ENCODE results near the gene LIN28B. TPM values are rescaled to one million over a fixed set of nuclear protein-coding genes. Genes with fewer than 3 reads are reported as not detected.

The LIN28B gene
- total RNA-seq, 5 donors from 2014 or later (not counting 1 experiment from before 2014, with no cell fraction given), result 0.20 to 0.41 (median 0.22) TPM; not detected in 2

DNA sequence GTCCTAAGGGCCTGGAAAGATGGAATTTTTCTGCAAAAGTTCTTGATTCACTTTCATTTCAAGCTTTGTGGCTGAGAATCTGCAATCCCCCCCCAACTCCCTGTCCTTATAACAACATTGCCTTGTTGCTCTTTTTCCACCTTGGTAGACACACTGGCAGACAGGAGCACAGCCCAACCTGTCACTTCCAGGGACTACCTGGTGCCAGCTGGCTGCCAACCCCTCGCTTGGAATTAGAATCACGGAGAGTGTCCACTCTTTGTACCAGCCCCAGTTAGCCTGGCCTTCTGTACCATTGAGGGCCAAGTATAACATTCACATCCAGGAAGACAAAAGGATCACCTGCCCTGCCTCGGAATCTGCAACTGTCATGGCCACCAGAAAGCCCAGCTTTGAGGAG is 148.2 kb downstream of the LIN28B start:
- no peaks in the 10 kb centered on the region for H3K36me3 Mint-ChIP-seq
- ATAC-seq (replicated peaks in 1 of 4), result no peak
- no peaks in the 10 kb centered on the region for H3K4me1 ChIP-seq (ENCODE audit: control insufficient read depth in 1 of 2, extremely low read depth in 1 of 2, insufficient read depth in 2 of 2, low read length in 2 of 2)
- no peak overlapping the region for H3K27ac Mint-ChIP-seq
- H3K9me3 Mint-ChIP-seq, result no peaks in the 10 kb centered on the region
- ChIA-PET POLR2A (interaction anchor here in 1 of 2 donors (0.6 kb wide), 1 partner anchor 328 kb away, joined by 3 read pairs; no protein-coding TSS in a partner anchor), CTCF (interaction anchor here in 1 of 2 donors (1.4 kb wide), 1 partner anchor 17 kb away, joined by 3 read pairs; no protein-coding TSS in a partner anchor)
- no peaks in the 10 kb centered on the region for H3K36me3 ChIP-seq (ENCODE audit: control insufficient read depth in 2 of 2, extremely low read depth in 1 of 2, insufficient read depth in 1 of 2, low read length in 1 of 2)
- H3K4me3 Mint-ChIP-seq, result no peak overlapping the region
- no peak overlapping the region for H3K4me3 ChIP-seq (ENCODE audit: control insufficient read depth in 1 of 2, extremely low read depth in 1 of 2, low read length in 1 of 2)
- peaks cover 0 to 9% of the 10 kb centered on the region in 2 experiments for H3K27me3 ChIP-seq (replicated peaks in 1 of 2; ENCODE audit: control insufficient read depth in 2 of 2, extremely low read depth in 1 of 2, insufficient read depth in 2 of 2, low read length in 1 of 2)
- DNase-seq, result no peak
- no peaks in the 10 kb centered on the region for H3K9me3 ChIP-seq
- no peak overlapping the region for H3K27ac ChIP-seq (ENCODE audit: low read length)
- WGBS (ENCODE audit: insufficient coverage), result 100% methylated on average over 2 of the region's 3 CpGs
- H3K4me1 Mint-ChIP-seq, result no peaks in the 10 kb centered on the region
- H3K27me3 Mint-ChIP-seq, result peaks cover 11 to 30% of the 10 kb centered on the region in 2 donors

DNA sequence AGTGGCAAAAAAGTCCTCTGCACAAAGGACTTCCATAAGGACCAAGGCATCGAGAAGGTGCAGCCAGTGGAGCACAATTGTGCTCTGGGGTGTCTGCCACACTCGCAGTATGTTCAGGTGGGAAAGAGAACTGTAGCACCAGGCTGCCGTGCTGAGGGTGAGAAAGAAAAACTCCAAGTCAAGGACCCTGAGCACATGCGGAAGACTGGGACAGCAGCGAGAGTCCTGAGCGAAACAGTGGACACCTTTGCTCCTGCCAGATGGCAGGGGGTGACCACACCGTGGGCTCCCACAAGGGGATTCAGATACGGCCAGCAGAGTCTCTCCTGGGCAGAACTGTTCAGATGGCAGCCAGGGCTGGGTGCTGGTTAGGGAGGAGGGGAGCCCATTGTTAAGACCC is 149.4 kb downstream of the LIN28B start:
- ATAC-seq (replicated peaks in 1 of 4) (no peak), DNase-seq (no peak)
- no peak overlapping the region for H3K27ac ChIP-seq (ENCODE audit: low read length)
- H3K4me3 Mint-ChIP-seq, result no peak overlapping the region
- H3K4me3 ChIP-seq (ENCODE audit: control insufficient read depth in 1 of 2, extremely low read depth in 1 of 2, low read length in 1 of 2), result no peak overlapping the region
- H3K27ac Mint-ChIP-seq, result no peak overlapping the region
- peaks cover 11 to 30% of the 10 kb centered on the region in 2 donors for H3K27me3 Mint-ChIP-seq
- H3K9me3 ChIP-seq, result no peaks in the 10 kb centered on the region
- no peaks in the 10 kb centered on the region for H3K36me3 ChIP-seq (ENCODE audit: control insufficient read depth in 2 of 2, extremely low read depth in 1 of 2, insufficient read depth in 1 of 2, low read length in 1 of 2)
- CTCF ChIA-PET, result no interaction called here
- no peaks in the 10 kb centered on the region for H3K9me3 Mint-ChIP-seq
- 89% methylated on average over 6 of the region's 8 CpGs for WGBS (ENCODE audit: insufficient coverage)
- H3K36me3 Mint-ChIP-seq, result no peaks in the 10 kb centered on the region
- peaks cover 0 to 9% of the 10 kb centered on the region in 2 experiments for H3K27me3 ChIP-seq (replicated peaks in 1 of 2; ENCODE audit: control insufficient read depth in 2 of 2, extremely low read depth in 1 of 2, insufficient read depth in 2 of 2, low read length in 1 of 2)
- POLR2A ChIA-PET, result no interaction called here
- no peaks in the 10 kb centered on the region for H3K4me1 Mint-ChIP-seq
- H3K4me1 ChIP-seq (ENCODE audit: control insufficient read depth in 1 of 2, extremely low read depth in 1 of 2, insufficient read depth in 2 of 2, low read length in 2 of 2), result no peaks in the 10 kb centered on the region

- Histone ChIP-seq H3K9me3 (no peaks in the 10 kb centered on the region), H3K4me3 (ENCODE audit: control insufficient read depth in 1 of 2, extremely low read depth in 1 of 2, low read length in 1 of 2) (no peak overlapping the region), H3K36me3 (ENCODE audit: control insufficient read depth in 2 of 2, extremely low read depth in 1 of 2, insufficient read depth in 1 of 2, low read length in 1 of 2) (no peaks in the 10 kb centered on the region), H3K4me1 (ENCODE audit: control insufficient read depth in 1 of 2, extremely low read depth in 1 of 2, insufficient read depth in 2 of 2, low read length in 2 of 2) (no peaks in the 10 kb centered on the region), H3K27me3 (replicated peaks in 1 of 2; ENCODE audit: control insufficient read depth in 2 of 2, extremely low read depth in 1 of 2, insufficient read depth in 2 of 2, low read length in 1 of 2) (peaks cover 0 to 9% of the 10 kb centered on the region in 2 experiments), H3K27ac (ENCODE audit: low read length) (no peak overlapping the region)
- Mint-ChIP-seq H3K4me1 (no peaks in the 10 kb centered on the region), H3K9me3 (no peaks in the 10 kb centered on the region), H3K27ac (no peak overlapping the region), H3K27me3 (peaks cover 11 to 30% of the 10 kb centered on the region in 2 donors), H3K4me3 (no peak overlapping the region), H3K36me3 (no peaks in the 10 kb centered on the region)
- no CpG with 5 or more reads among the region's 1 CpG for WGBS (ENCODE audit: insufficient coverage)
- no peak for ATAC-seq (replicated peaks in 1 of 4)
- CTCF ChIA-PET, result no interaction called here
- no peak for DNase-seq
- POLR2A ChIA-PET, result interaction anchor here in 1 of 2 donors (0.7 kb wide), 1 partner anchor 11 kb away, joined by 3 read pairs; no protein-coding TSS in a partner anchor
Observed at GRCh38 chr6:105107207-105107606, 150.3 kb downstream of the LIN28B start.

DNA sequence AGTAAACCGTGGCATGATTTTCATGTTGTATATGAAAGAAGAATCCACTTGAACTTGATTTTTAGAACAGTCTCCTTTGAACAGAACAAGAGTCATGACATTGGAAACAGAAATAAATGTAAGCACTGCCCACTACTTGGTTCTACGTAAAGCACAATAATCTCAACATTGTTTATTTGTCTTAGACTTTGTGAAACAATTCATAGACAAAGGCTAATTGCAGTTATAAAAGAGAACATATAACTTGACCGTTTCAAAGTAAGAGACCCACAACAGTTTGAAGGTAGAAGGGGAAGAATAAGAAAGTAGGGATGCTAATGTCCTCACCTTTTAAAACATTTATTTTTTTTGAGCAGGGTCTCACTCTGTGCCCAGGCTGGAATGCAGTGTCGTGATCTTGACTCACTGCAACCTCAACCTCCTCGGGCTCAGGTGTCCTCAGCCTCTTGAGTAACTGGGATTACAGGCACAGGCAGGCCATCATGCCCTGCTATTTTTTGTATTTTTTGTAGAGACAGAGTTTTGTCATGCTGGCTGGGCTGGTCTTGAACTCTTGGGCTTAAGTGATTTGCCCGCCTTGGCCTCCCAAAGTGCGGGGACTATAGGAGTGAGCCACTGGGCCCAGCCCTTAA is 151.8 kb downstream of the LIN28B start:
- H3K36me3 ChIP-seq (ENCODE audit: control insufficient read depth in 2 of 2, extremely low read depth in 1 of 2, insufficient read depth in 1 of 2, low read length in 1 of 2), result no peaks in the 10 kb centered on the region
- H3K4me3 Mint-ChIP-seq, result no peak overlapping the region
- H3K9me3 Mint-ChIP-seq, result no peaks in the 10 kb centered on the region
- no peaks in the 10 kb centered on the region for H3K36me3 Mint-ChIP-seq
- no peaks in the 10 kb centered on the region for H3K4me1 ChIP-seq (ENCODE audit: control insufficient read depth in 1 of 2, extremely low read depth in 1 of 2, insufficient read depth in 2 of 2, low read length in 2 of 2)
- POLR2A ChIA-PET, result no interaction called here
- peaks cover 11 to 24% of the 10 kb centered on the region in 2 donors for H3K27me3 Mint-ChIP-seq
- peaks cover 0 to 18% of the 10 kb centered on the region in 2 experiments for H3K27me3 ChIP-seq (replicated peaks in 1 of 2; ENCODE audit: control insufficient read depth in 2 of 2, extremely low read depth in 1 of 2, insufficient read depth in 2 of 2, low read length in 1 of 2)
- 100% methylated on average over 2 of the region's 7 CpGs for WGBS (ENCODE audit: insufficient coverage)
- H3K4me3 ChIP-seq (ENCODE audit: control insufficient read depth in 1 of 2, extremely low read depth in 1 of 2, low read length in 1 of 2), result no peak overlapping the region
- H3K4me1 Mint-ChIP-seq, result no peaks in the 10 kb centered on the region
- H3K27ac ChIP-seq (ENCODE audit: low read length), result no peak overlapping the region
- CTCF ChIA-PET, result no interaction called here
- no peaks in the 10 kb centered on the region for H3K9me3 ChIP-seq
- no peak overlapping the region for H3K27ac Mint-ChIP-seq
- ATAC-seq (replicated peaks in 1 of 4), result no peak
- no peak for DNase-seq

DNA sequence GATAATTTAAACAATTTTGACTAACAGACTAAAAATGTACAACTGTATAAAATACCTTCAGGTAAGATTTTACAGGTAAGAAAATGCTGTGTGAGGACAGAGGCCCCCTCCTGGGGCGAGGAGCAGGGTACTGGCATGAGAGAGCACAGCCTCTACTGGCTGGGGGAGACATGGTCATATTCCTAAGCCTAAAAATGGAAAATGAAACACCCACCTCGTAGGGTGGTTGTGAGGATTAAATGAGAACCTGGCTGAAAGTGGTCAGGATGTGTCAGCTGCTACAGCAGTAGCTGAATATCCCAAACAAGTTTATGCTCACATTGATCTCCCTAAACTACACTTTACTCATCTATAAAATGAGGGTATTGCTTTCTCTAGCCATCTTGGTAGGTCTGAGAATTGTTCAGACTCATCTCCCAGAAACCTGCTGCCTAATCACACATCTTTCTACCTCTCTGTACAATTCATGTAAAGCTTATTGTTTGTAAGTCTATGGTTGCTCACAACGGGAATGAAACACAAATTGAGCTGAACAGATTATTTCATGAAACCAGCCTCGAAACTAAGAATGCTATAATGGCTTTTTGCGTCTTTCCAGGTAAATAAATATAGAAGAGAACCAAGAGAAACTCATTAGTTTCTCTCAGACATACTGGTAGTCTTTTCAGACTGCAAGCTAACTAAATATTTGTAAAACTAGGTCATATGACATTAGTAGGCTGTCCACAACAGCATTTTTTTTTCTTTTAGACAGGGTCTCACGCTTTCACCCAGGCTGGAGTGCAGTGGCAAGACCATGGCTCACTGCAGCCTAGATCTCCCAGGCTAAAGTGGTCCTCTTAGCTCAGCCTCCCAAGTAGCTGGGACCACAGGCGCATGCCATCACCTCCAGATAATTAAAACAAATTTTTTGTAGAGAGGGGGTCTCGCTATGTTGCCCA is 153.3 kb downstream of the LIN28B start:
- Histone ChIP-seq H3K27me3 (replicated peaks in 1 of 2; ENCODE audit: control insufficient read depth in 2 of 2, extremely low read depth in 1 of 2, insufficient read depth in 2 of 2, low read length in 1 of 2) (peaks cover 0 to 15% of the 10 kb centered on the region in 2 experiments), H3K27ac (ENCODE audit: low read length) (no peak overlapping the region), H3K4me3 (ENCODE audit: control insufficient read depth in 1 of 2, extremely low read depth in 1 of 2, low read length in 1 of 2) (no peak overlapping the region), H3K4me1 (ENCODE audit: control insufficient read depth in 1 of 2, extremely low read depth in 1 of 2, insufficient read depth in 2 of 2, low read length in 2 of 2) (no peaks in the 10 kb centered on the region), H3K9me3 (no peaks in the 10 kb centered on the region), H3K36me3 (ENCODE audit: control insufficient read depth in 2 of 2, extremely low read depth in 1 of 2, insufficient read depth in 1 of 2, low read length in 1 of 2) (no peaks in the 10 kb centered on the region)
- Mint-ChIP-seq H3K27me3 (peaks cover 10 to 18% of the 10 kb centered on the region in 2 donors), H3K36me3 (no peaks in the 10 kb centered on the region), H3K4me3 (no peak overlapping the region), H3K9me3 (no peaks in the 10 kb centered on the region), H3K4me1 (no peaks in the 10 kb centered on the region), H3K27ac (no peak overlapping the region)
- WGBS (ENCODE audit: insufficient coverage), result no CpG with 5 or more reads among the region's 8 CpGs
- ChIA-PET POLR2A (interaction anchor here in 1 of 2 donors (0.6 kb wide), 1 partner anchor 1820 kb away, joined by 3 read pairs; no protein-coding TSS in a partner anchor), CTCF (no interaction called here)
- DNase-seq (no peak), ATAC-seq (replicated peaks in 1 of 4) (no peak)

DNA sequence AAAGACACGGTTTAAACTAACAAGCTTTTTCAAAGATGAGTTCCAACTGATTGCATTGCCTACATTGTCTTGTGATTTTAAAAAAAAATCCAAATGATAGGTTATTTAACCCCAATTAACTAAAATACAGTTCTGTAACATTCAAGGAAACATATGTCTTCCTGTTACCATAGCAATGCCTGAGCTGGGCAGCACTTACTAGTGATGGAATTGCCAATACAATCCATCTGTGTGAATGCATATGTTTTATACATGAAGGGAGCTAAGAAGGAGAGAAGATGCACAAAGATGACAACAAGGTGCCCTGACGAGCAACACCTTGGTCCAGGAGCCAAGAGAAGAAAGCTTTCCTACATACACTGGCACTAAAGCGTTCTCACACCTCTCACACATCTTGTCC is 154.2 kb downstream of the LIN28B start:
- Mint-ChIP-seq H3K27ac (no peak overlapping the region), H3K4me1 (no peaks in the 10 kb centered on the region), H3K36me3 (no peaks in the 10 kb centered on the region), H3K27me3 (peaks cover 11 to 15% of the 10 kb centered on the region in 2 donors), H3K9me3 (no peaks in the 10 kb centered on the region), H3K4me3 (no peak overlapping the region)
- no peak overlapping the region for H3K27ac ChIP-seq (ENCODE audit: low read length)
- no peak for ATAC-seq (replicated peaks in 1 of 4)
- peaks cover 0 to 13% of the 10 kb centered on the region in 2 experiments for H3K27me3 ChIP-seq (replicated peaks in 1 of 2; ENCODE audit: control insufficient read depth in 2 of 2, extremely low read depth in 1 of 2, insufficient read depth in 2 of 2, low read length in 1 of 2)
- CTCF ChIA-PET, result no interaction called here
- no peaks in the 10 kb centered on the region for H3K4me1 ChIP-seq (ENCODE audit: control insufficient read depth in 1 of 2, extremely low read depth in 1 of 2, insufficient read depth in 2 of 2, low read length in 2 of 2)
- H3K4me3 ChIP-seq (ENCODE audit: control insufficient read depth in 1 of 2, extremely low read depth in 1 of 2, low read length in 1 of 2), result no peak overlapping the region
- no peaks in the 10 kb centered on the region for H3K9me3 ChIP-seq
- DNase-seq, result no peak
- POLR2A ChIA-PET, result no interaction called here
- no CpG with 5 or more reads among the region's 3 CpGs for WGBS (ENCODE audit: insufficient coverage)
- no peaks in the 10 kb centered on the region for H3K36me3 ChIP-seq (ENCODE audit: control insufficient read depth in 2 of 2, extremely low read depth in 1 of 2, insufficient read depth in 1 of 2, low read length in 1 of 2)

Measured in T-cell (primary cell).